Mesendoderm (in vitro differentiated cells): Measurements from ENCODE around the gene CFAP157.
"Not testable (repeated sequence)": the region's sequence is repeated elsewhere in the genome, so short reads cannot be mapped to it uniquely, and the experiment has no call there.

Source experiments
- DNase-seq: peaks from one replicate; pipeline ENCODE4 v3.0.0; 2013
- H2AK5ac ChIP-seq: 2 replicates; pipeline ENCODE4 v1.6.1; 2013; ENCODE audit warnings: low read length, inconsistent platforms
- H2BK120ac ChIP-seq: 2 replicates; pipeline ENCODE4 v1.6.1; 2013; ENCODE audit warnings: low read depth, mild to moderate bottlenecking, low read length, moderate library complexity, mixed read lengths
- H2BK15ac ChIP-seq: replicated peaks from 2 replicates; pipeline ENCODE4 v1.6.1; 2013; ENCODE audit warnings: low read depth, mild to moderate bottlenecking, moderate library complexity
- H2BK5ac ChIP-seq: 2 replicates; pipeline ENCODE4 v1.6.1; 2013; ENCODE audit warnings: low read length, inconsistent platforms
- H3K18ac ChIP-seq: 2 replicates; pipeline ENCODE4 v1.6.1; 2013; ENCODE audit warnings: mild to moderate bottlenecking, low read length, mixed read lengths
- H3K23ac ChIP-seq: one replicate; pipeline ENCODE4 v1.6.1; 2013; ENCODE audit warnings: low read length
- H3K27ac ChIP-seq: 2 replicates; pipeline ENCODE4 v1.5.1; 2013; ENCODE audit warnings: low read depth, mild to moderate bottlenecking, inconsistent platforms, low read length, moderate library complexity
- H3K27me3 ChIP-seq: 2 replicates; pipeline ENCODE4 v1.6.1; 2013; ENCODE audit warnings: low read length, control low read depth, mild to moderate bottlenecking, inconsistent platforms; ENCODE audit not compliant: insufficient read depth, poor library complexity
- H3K36me3 ChIP-seq: 2 replicates; pipeline ENCODE4 v1.6.1; 2013; ENCODE audit warnings: low read length, inconsistent platforms; ENCODE audit not compliant: control insufficient read depth, insufficient read depth
- H3K4ac ChIP-seq: one replicate; pipeline ENCODE4 v1.6.1; 2013; ENCODE audit warnings: low read depth, mild to moderate bottlenecking, low read length, moderate library complexity
- H3K4me1 ChIP-seq: 2 replicates; pipeline ENCODE4 v1.6.1; 2013; ENCODE audit warnings: low read depth, low read length, inconsistent platforms; ENCODE audit not compliant: control insufficient read depth
- H3K4me2 ChIP-seq: 2 replicates; pipeline ENCODE4 v1.6.1; 2013; ENCODE audit warnings: low read length
- H3K4me3 ChIP-seq: 2 replicates; pipeline ENCODE4 v1.5.1; 2013; ENCODE audit warnings: mild to moderate bottlenecking, low read length
- H3K56ac ChIP-seq: one replicate; pipeline ENCODE4 v1.6.1; 2013; ENCODE audit warnings: low read length
- H3K79me1 ChIP-seq: 2 replicates; pipeline ENCODE4 v1.6.1; 2013; ENCODE audit warnings: low read length, inconsistent platforms
- H3K79me2 ChIP-seq: 2 replicates; pipeline ENCODE4 v1.6.1; 2013; ENCODE audit warnings: mild to moderate bottlenecking, low read length; ENCODE audit not compliant: control insufficient read depth, insufficient read depth
- H3K9ac ChIP-seq: 2 replicates; pipeline ENCODE4 v1.6.1; 2013; ENCODE audit warnings: low read length, inconsistent platforms
- H4K5ac ChIP-seq: one replicate; pipeline ENCODE4 v1.6.1; 2013; ENCODE audit warnings: low read length
- H4K8ac ChIP-seq: one replicate; pipeline ENCODE4 v1.6.1; 2013; ENCODE audit warnings: low read depth, mild to moderate bottlenecking, control low read depth, low read length, moderate library complexity
- WGBS: extraction: QIAGEN DNeasy Blood & Tissue Kit; methylation state at CpG from one replicate; pipeline ENCODE4 v1.1.7; 2013; ENCODE audit warnings: low lambda C conversion rate, missing lambda C conversion rate; ENCODE audit not compliant: insufficient coverage; ENCODE audit errors: extremely low coverage; 5-methylcytosine and 5-hydroxymethylcytosine counted together

The CFAP157 gene

GRCh38 chr9:127756776-127757175 is 50.0 kb downstream of the CFAP157 start:
- not testable (repeated sequence) for H4K8ac ChIP-seq, H3K27me3 ChIP-seq, H3K4ac ChIP-seq, H3K4me1 ChIP-seq, H4K5ac ChIP-seq, H2AK5ac ChIP-seq, H3K27ac ChIP-seq, H3K56ac ChIP-seq, H3K36me3 ChIP-seq, H3K79me2 ChIP-seq, H2BK120ac ChIP-seq, H3K4me2 ChIP-seq, H3K18ac ChIP-seq, H3K4me3 ChIP-seq, H3K23ac ChIP-seq, H2BK15ac ChIP-seq, DNase-seq, H3K9ac ChIP-seq, H3K79me1 ChIP-seq, H2BK5ac ChIP-seq
- no CpG with 5 or more reads among the region's 11 CpGs for WGBS

GRCh38 chr9:127758843-127759242 is 52.1 kb downstream of the CFAP157 start:
- Histone ChIP-seq H3K56ac (no peak overlapping the region), H3K27me3 (peaks cover 3% of the 10 kb centered on the region), H3K79me1 (no peaks in the 10 kb centered on the region), H3K4me1 (peaks cover 2% of the 10 kb centered on the region), H2BK15ac (no peak overlapping the region), H3K79me2 (no peaks in the 10 kb centered on the region), H3K23ac (no peak overlapping the region), H2BK120ac (no peak overlapping the region), H3K27ac (no peak overlapping the region), H3K18ac (no peak overlapping the region), H2AK5ac (no peak overlapping the region), H2BK5ac (no peak overlapping the region), H3K4ac (no peak overlapping the region), H3K36me3 (no peaks in the 10 kb centered on the region), H3K4me3 (no peak overlapping the region), H4K5ac (no peak overlapping the region), H3K4me2 (no peak overlapping the region), H4K8ac (no peak overlapping the region), H3K9ac (no peak overlapping the region)
- no peak for DNase-seq
- WGBS: no CpG with 5 or more reads among the region's 5 CpGs

- Histone ChIP-seq H2BK5ac (no peak overlapping the region), H3K4me3 (no peak overlapping the region), H3K9ac (no peak overlapping the region), H3K79me1 (no peaks in the 10 kb centered on the region), H4K8ac (no peak overlapping the region), H3K23ac (no peak overlapping the region), H3K4ac (no peak overlapping the region), H2AK5ac (no peak overlapping the region), H3K79me2 (no peaks in the 10 kb centered on the region), H3K56ac (no peak overlapping the region), H3K36me3 (no peaks in the 10 kb centered on the region), H2BK120ac (no peak overlapping the region), H3K4me2 (no peak overlapping the region), H3K18ac (no peak overlapping the region), H3K4me1 (peaks cover 2% of the 10 kb centered on the region), H3K27ac (no peak overlapping the region), H2BK15ac (no peak overlapping the region), H3K27me3 (no peaks in the 10 kb centered on the region), H4K5ac (no peak overlapping the region)
- no peak for DNase-seq
- no CpG with 5 or more reads among the region's 5 CpGs for WGBS
These were observed 54.3 kb downstream of the CFAP157 start for GRCh38 chr9:127761061-127761460.

GRCh38 chr9:127761491-127761956 is 54.7 kb downstream of the CFAP157 start:
- no peak overlapping the region for H3K18ac ChIP-seq
- no peak overlapping the region for H2BK15ac ChIP-seq
- H3K79me1 ChIP-seq: no peaks in the 10 kb centered on the region
- no peak overlapping the region for H3K56ac ChIP-seq
- H4K8ac ChIP-seq: no peak overlapping the region
- no peak overlapping the region for H4K5ac ChIP-seq
- no peak overlapping the region for H3K23ac ChIP-seq
- H3K36me3 ChIP-seq: no peaks in the 10 kb centered on the region
- H3K4me1 ChIP-seq: peaks cover 2% of the 10 kb centered on the region
- H2AK5ac ChIP-seq: no peak overlapping the region
- H3K9ac ChIP-seq: no peak overlapping the region
- H2BK5ac ChIP-seq: no peak overlapping the region
- no peak overlapping the region for H3K4me2 ChIP-seq
- WGBS: no CpG with 5 or more reads among the region's 5 CpGs
- no peak overlapping the region for H3K4ac ChIP-seq
- H3K79me2 ChIP-seq: no peaks in the 10 kb centered on the region
- DNase-seq: peak; percentile 54
- H2BK120ac ChIP-seq: no peak overlapping the region
- no peaks in the 10 kb centered on the region for H3K27me3 ChIP-seq
- H3K27ac ChIP-seq: no peak overlapping the region
- H3K4me3 ChIP-seq: no peak overlapping the region

GRCh38 chr9:127762111-127762676 is 55.4 kb downstream of the CFAP157 start:
- H3K4me1 ChIP-seq: peaks cover 2% of the 10 kb centered on the region
- no peak overlapping the region for H2AK5ac ChIP-seq
- no peaks in the 10 kb centered on the region for H3K27me3 ChIP-seq
- no peaks in the 10 kb centered on the region for H3K79me2 ChIP-seq
- no peak overlapping the region for H3K4me2 ChIP-seq
- no peak overlapping the region for H4K8ac ChIP-seq
- H3K4me3 ChIP-seq: no peak overlapping the region
- H2BK15ac ChIP-seq: no peak overlapping the region
- no CpG with 5 or more reads among the region's 16 CpGs for WGBS
- H3K18ac ChIP-seq: peak overlapping the region; percentile 9
- H3K36me3 ChIP-seq: no peaks in the 10 kb centered on the region
- no peak overlapping the region for H3K4ac ChIP-seq
- no peak overlapping the region for H4K5ac ChIP-seq
- H2BK120ac ChIP-seq: no peak overlapping the region
- H3K9ac ChIP-seq: no peak overlapping the region
- H2BK5ac ChIP-seq: no peak overlapping the region
- H3K23ac ChIP-seq: no peak overlapping the region
- no peaks in the 10 kb centered on the region for H3K79me1 ChIP-seq
- no peak overlapping the region for H3K27ac ChIP-seq
- H3K56ac ChIP-seq: peak overlapping the region; percentile 65
- peak; percentile 50 for DNase-seq

GRCh38 chr9:127763918-127764384 is 57.2 kb downstream of the CFAP157 start:
- peaks cover 2% of the 10 kb centered on the region for H3K4me1 ChIP-seq
- no peak overlapping the region for H4K5ac ChIP-seq
- DNase-seq: peak; percentile 67
- no peak overlapping the region for H3K4ac ChIP-seq
- H3K79me2 ChIP-seq: no peaks in the 10 kb centered on the region
- H2AK5ac ChIP-seq: no peak overlapping the region
- H3K27me3 ChIP-seq: no peaks in the 10 kb centered on the region
- H2BK15ac ChIP-seq: no peak overlapping the region
- H3K27ac ChIP-seq: no peak overlapping the region
- H3K79me1 ChIP-seq: no peaks in the 10 kb centered on the region
- H2BK120ac ChIP-seq: no peak overlapping the region
- no peak overlapping the region for H3K18ac ChIP-seq
- H3K23ac ChIP-seq: no peak overlapping the region
- no CpG with 5 or more reads among the region's 7 CpGs for WGBS
- no peak overlapping the region for H3K4me3 ChIP-seq
- H2BK5ac ChIP-seq: no peak overlapping the region
- H4K8ac ChIP-seq: no peak overlapping the region
- H3K9ac ChIP-seq: no peak overlapping the region
- H3K4me2 ChIP-seq: no peak overlapping the region
- no peaks in the 10 kb centered on the region for H3K36me3 ChIP-seq
- H3K56ac ChIP-seq: peak overlapping the region; percentile 46
